Esophagus squamous epithelium (tissue), 5 donors: ENCODE data around the gene NCAM1. TPM values are rescaled to one million over a fixed set of nuclear protein-coding genes. Genes with fewer than 3 reads are reported as not detected.

ENCODE experiments used
- DNase-seq: peaks from one replicate; lab custom pipeline; 2025; lab: John Stamatoyannopoulos, UW
- H3K27ac ChIP-seq, 4 donors: fragments of 200-600 bp; sonication (generic); one replicate each; pipeline ENCODE4 v1.5.1; 2016 to 2019; ENCODE audit warnings: mild to moderate bottlenecking in 1 of 4
- H3K27me3 ChIP-seq, 4 donors: fragments of 200-600 bp; sonication (generic); 1 replicate in 3 of 4; 2 replicates in 1 of 4; pipeline versions ENCODE4 v1.5.1 to v1.6.0; 2017 to 2021; ENCODE audit warnings: antibody characterized with exemption in 1 of 4
- H3K36me3 ChIP-seq, 3 donors: fragments of 200-600 bp; sonication (generic); one replicate each; pipeline ENCODE4 v1.5.1; 2016 to 2019
- H3K4me1 ChIP-seq, 3 donors: fragments of 200-600 bp; sonication (generic); one replicate each; pipeline ENCODE4 v1.5.1; 2017 to 2019
- H3K4me3 ChIP-seq, 4 donors: fragments of 200-600 bp; sonication (generic); 1 replicate in 3 of 4; 2 replicates in 1 of 4; pipeline ENCODE4 v1.5.1; 2016 to 2019; ENCODE audit warnings: mild to moderate bottlenecking in 2 of 4, moderate library complexity in 1 of 4
- H3K9me3 ChIP-seq, 3 donors: fragments of 200-600 bp; sonication (generic); one replicate each; pipeline ENCODE4 v1.5.1; 2016 to 2019
- POLR2A ChIP-seq, 4 donors: fragments of 450-650 bp; IDR thresholded peaks; one replicate each; pipeline ENCODE4 v1.6.1; 2017; ENCODE audit warnings: antibody characterized with exemption in 4 of 4, mild to moderate bottlenecking in 4 of 4, moderate library complexity in 3 of 4
- WGBS, 2 donors: methylation state at CpG; one replicate each; pipeline ENCODE4 v1.1.5; 2018; 5-methylcytosine and 5-hydroxymethylcytosine counted together
- intact Hi-C: fragments of 100-400 bp; cut with DNase I; formaldehyde crosslinking; loops from one replicate; pipeline ENCODE4 v1.15.0; 2022
- total RNA-seq, 4 donors: library from RNA; depleted of rRNA; stranded (reverse); fragments of >200 nt; gene quantifications; one replicate each; pipeline ENCODE4 v1.1.0, GENCODE V29; 2016
- TF ChIP-seq, protein P1 (sequence below), 6 experiments: fragments of 450-650 bp in 4 of 6; fragments of 200-600 bp in 2 of 6; sonication (generic) in 2 of 6; IDR thresholded peaks; one replicate each; pipeline ENCODE4 v1.5.1; 2016 to 2019; ENCODE audit warnings: antibody characterized with exemption in 6 of 6, mild to moderate bottlenecking in 4 of 6, moderate library complexity in 4 of 6
- donor health status: DM: yes; HTN: yes; CAD: no.

Gene NCAM1
- total RNA-seq, 4 donors from 2014 or later, result 1.6 to 16.4 (median 2.6) TPM

DNA sequence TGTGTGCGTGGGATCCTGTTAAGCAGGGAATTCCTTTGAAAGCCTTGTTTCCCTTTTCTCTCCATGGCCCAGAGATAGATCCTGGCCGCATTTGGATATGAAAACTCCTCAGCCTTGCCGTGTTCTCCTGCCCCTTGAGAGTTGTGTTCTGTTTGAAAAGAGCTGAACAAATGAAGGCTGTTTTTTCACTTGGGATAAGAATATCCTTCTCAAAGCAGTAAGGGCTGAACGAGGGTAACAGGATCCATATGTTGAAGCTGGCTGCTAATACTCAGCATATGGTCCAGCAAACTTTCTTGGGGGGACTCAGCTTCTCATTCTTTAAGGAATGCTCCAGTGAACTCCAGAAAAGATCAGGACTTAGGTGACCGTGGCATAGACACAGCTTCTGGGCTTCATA, 238.6 kb downstream of the NCAM1 start:
- WGBS, 2 donors, result 55 to 56% methylated on average over 4 to 5 of the region's 5 CpGs
- no peak for DNase-seq
- Histone ChIP-seq H3K4me3 (no peak overlapping the region), H3K9me3 (no peaks in the 10 kb centered on the region), H3K27ac (no peak overlapping the region), H3K4me1 (no peaks in the 10 kb centered on the region), H3K27me3 (peaks cover 0 to 8% (median 0%) of the 10 kb centered on the region in 4 donors), H3K36me3 (no peaks in the 10 kb centered on the region)
- TF ChIP-seq POLR2A (IDR thresholded peaks at IDR 0.05), result no peak
- TF ChIP-seq, protein P1, sequence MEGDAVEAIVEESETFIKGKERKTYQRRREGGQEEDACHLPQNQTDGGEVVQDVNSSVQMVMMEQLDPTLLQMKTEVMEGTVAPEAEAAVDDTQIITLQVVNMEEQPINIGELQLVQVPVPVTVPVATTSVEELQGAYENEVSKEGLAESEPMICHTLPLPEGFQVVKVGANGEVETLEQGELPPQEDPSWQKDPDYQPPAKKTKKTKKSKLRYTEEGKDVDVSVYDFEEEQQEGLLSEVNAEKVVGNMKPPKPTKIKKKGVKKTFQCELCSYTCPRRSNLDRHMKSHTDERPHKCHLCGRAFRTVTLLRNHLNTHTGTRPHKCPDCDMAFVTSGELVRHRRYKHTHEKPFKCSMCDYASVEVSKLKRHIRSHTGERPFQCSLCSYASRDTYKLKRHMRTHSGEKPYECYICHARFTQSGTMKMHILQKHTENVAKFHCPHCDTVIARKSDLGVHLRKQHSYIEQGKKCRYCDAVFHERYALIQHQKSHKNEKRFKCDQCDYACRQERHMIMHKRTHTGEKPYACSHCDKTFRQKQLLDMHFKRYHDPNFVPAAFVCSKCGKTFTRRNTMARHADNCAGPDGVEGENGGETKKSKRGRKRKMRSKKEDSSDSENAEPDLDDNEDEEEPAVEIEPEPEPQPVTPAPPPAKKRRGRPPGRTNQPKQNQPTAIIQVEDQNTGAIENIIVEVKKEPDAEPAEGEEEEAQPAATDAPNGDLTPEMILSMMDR (IDR thresholded peaks at IDR 0.05), result no peak
- intact Hi-C loops, result no loop called here

DNA sequence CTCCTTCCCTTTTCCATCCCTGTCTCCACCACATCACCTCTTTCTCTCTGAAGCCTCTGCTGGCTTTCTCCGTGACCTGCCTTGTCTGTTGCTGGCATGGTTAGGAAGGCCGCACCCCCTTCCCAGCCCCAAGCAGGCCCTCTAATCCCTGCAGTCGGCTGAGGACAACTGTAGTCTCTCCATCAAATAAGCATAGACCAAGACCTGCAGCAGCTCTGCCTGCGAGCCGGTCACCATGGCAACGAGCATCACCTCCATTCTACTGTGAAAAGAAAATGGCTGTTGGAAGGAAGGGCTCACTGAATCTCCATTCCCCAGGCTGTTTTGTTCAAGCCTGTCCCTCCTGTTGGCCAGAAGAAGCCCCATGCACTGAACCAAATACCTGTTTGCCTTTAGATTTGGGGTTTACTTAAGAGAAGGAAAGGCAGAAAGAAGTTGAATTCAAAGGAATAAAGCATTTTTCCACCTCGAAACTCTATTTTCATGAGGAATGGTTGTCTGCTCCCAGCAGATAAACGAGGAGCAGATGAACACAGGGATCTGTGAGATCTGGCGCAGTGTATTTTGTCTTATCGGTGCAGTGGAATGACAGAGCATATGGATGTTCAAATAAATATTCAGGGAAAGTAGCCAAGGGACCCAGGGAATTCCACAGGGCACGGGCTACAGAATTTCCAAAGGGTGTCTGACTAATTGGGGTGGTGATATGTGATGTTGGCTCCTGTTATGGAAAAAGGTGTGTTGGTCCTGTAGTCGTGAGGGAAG, 240.0 kb downstream of the NCAM1 start:
- no peak overlapping the region for H3K27ac ChIP-seq
- H3K27me3 ChIP-seq, result peaks cover 0 to 8% (median 0%) of the 10 kb centered on the region in 4 donors
- H3K4me1 ChIP-seq, result no peaks in the 10 kb centered on the region
- H3K9me3 ChIP-seq, result no peaks in the 10 kb centered on the region
- WGBS, 2 donors, result 74 to 84% methylated on average over 8 to 12 of the region's 12 CpGs
- no peaks in the 10 kb centered on the region for H3K36me3 ChIP-seq
- intact Hi-C loops, result no loop called here
- no peak overlapping the region for H3K4me3 ChIP-seq
- TF ChIP-seq POLR2A (IDR thresholded peaks at IDR 0.05), result no peak
- TF ChIP-seq, protein P1 (IDR thresholded peaks at IDR 0.05), result no peak
- no peak for DNase-seq

DNA sequence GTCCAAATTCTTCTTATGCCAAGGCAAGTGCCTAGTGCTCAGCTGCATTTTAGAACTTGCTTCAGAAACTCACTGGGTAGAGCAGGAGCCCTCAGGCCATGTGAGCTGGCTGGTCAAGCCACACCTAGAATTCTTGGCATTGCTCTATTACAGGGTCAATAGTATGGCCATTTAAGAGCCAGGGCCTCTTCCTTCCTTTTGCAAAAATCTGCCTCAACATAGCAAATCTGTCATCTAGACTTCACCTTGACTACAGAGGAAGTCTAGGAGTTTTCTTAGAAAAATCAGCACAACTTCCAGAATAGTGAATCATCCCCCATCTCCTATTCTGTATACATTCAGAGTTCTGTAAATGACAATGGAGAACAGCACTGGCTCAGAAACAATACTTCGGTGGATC, 241.2 kb downstream of the NCAM1 start:
- no peaks in the 10 kb centered on the region for H3K36me3 ChIP-seq
- H3K4me1 ChIP-seq, result no peaks in the 10 kb centered on the region
- TF ChIP-seq, protein P1 (IDR thresholded peaks at IDR 0.05), result no peak
- WGBS, 2 donors, result 40 to 43% methylated on average over 1 of the region's 1 CpG
- intact Hi-C loops, result no loop called here
- no peaks in the 10 kb centered on the region for H3K9me3 ChIP-seq
- H3K27ac ChIP-seq, result no peak overlapping the region
- H3K4me3 ChIP-seq, result no peak overlapping the region
- H3K27me3 ChIP-seq, result peaks cover 0 to 8% (median 0%) of the 10 kb centered on the region in 4 donors
- no peak for DNase-seq

DNA sequence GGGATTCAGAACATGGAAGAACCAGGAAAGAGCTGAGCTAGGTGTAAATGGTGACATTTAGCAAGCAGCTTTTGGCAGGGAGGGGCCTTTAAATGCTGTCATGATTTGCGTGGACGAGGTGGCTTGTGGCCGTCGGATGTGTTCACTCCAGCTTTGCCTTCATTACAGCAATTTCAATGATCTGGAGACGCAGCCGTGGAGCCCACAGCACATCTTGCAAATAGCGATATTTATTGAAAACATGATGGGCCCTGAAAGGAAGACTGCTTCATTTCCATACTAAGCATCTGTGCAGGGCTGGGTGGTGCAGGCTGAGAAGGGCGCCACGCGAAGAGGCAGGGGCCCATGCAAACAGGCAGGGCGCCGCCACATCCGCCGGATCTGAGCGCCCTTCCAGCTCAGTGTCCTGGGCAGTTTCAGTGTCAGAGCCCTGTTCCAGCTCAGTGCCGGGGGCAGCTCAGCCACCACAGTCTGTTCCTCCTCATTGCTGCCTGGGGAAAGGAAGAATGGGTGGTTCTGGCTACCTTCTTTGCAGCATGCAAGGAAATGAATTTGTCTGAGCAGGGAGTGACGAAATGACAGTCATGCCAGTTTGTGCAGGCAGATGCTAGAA, 242.0 kb downstream of the NCAM1 start:
- WGBS, 2 donors, result 94% methylated on average over 11 to 16 of the region's 17 CpGs
- H3K36me3 ChIP-seq, result no peaks in the 10 kb centered on the region
- H3K4me3 ChIP-seq, result no peak overlapping the region
- H3K27me3 ChIP-seq, result peaks cover 0 to 8% (median 0%) of the 10 kb centered on the region in 4 donors
- H3K4me1 ChIP-seq, result no peaks in the 10 kb centered on the region
- DNase-seq, result no peak
- no peaks in the 10 kb centered on the region for H3K9me3 ChIP-seq
- no peak overlapping the region for H3K27ac ChIP-seq
- TF ChIP-seq, protein P1 (IDR thresholded peaks at IDR 0.05), result no peak
- TF ChIP-seq POLR2A (IDR thresholded peaks at IDR 0.05), result no peak
- intact Hi-C loops, result no loop called here

DNA sequence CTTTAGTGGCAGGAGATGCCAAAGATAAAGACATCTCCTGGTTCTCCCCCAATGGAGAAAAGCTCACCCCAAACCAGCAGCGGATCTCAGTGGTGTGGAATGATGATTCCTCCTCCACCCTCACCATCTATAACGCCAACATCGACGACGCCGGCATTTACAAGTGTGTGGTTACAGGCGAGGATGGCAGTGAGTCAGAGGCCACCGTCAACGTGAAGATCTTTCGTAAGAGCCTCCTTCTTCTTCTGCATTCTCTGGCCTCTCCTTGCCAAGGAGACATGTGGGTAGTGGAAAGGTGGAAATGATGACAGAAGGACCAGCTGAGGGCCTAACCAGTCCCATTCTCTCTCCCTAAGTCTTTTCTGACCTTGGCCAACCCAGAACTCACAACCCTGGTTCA, 243.1 kb downstream of the NCAM1 start:
- Histone ChIP-seq H3K36me3 (no peaks in the 10 kb centered on the region), H3K9me3 (no peaks in the 10 kb centered on the region), H3K27me3 (peaks cover 0 to 8% (median 0%) of the 10 kb centered on the region in 4 donors), H3K4me3 (no peak overlapping the region), H3K27ac (no peak overlapping the region), H3K4me1 (no peaks in the 10 kb centered on the region)
- intact Hi-C loops, result no loop called here
- 73 to 78% methylated on average over 10 of the region's 10 CpGs for WGBS, 2 donors
- no peak for DNase-seq
- TF ChIP-seq, protein P1 (IDR thresholded peaks at IDR 0.05), result no peak
- TF ChIP-seq POLR2A (IDR thresholded peaks at IDR 0.05), result no peak
